ENCODE data around the gene ASAP2. TPM values are rescaled to one million over a fixed set of nuclear protein-coding genes. Genes with fewer than 3 reads are reported as not detected.

The ASAP2 gene
- total RNA-seq, 1 experiment from 2014 or later: 25.2 TPM

DNA sequence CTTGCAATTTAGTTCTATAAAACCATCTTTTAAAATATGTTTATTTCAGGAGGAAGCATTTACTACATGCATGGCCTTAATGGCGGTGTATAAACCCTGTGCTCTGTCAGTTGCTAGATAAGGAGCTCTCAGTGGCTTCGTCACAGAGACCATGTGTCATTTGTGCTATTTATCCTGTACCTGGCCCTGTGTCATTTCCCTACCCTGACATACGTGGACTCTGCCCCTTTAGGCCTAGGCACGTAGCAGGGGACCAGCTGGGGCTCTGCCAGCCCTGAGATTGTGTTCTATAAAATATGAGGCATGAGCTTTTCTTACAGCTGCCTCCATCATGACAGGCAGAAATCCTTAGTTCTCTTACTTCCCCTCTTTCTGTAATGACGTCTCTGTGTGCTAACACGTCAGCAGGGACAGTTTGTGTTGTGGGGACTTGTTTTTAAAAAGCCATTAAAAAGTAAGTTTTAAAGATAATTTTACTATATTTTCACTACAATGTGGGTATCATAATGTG, 128.8 kb downstream of the ASAP2 start:
- intact Hi-C loops (cut with micrococcal nuclease): no loop called here
- ATAC-seq (no peak), DNase-seq (no peak)
- Histone ChIP-seq H3K4me1 (ENCODE audit: insufficient read depth, low read length) (peaks cover 55% of the 10 kb centered on the region), H3K9ac (ENCODE audit: low read length) (no peak overlapping the region), H3K9me2 (replicated peaks; ENCODE audit: low read length) (no peaks in the 10 kb centered on the region), H3K27ac (ENCODE audit: low read length) (no peak overlapping the region), H3F3A (ENCODE audit: low read length, unreplicated experiment) (peaks cover 3% of the 10 kb centered on the region), H3K27me3 (ENCODE audit: low read length) (no peaks in the 10 kb centered on the region), H3K4me3 (ENCODE audit: low read length) (no peak overlapping the region), H4K20me1 (ENCODE audit: low read length) (no peaks in the 10 kb centered on the region), H3K79me2 (ENCODE audit: low read length) (peaks cover 24% of the 10 kb centered on the region), H3K36me3 (ENCODE audit: low read depth, low read length) (peaks cover 25% of the 10 kb centered on the region), H3K4me2 (ENCODE audit: low read length) (no peak overlapping the region), H2AFZ (ENCODE audit: low read length) (no peak overlapping the region), H3K9me3 (ENCODE audit: low read length) (no peaks in the 10 kb centered on the region)
- ChIA-PET CTCF (no interaction called here), POLR2A (ENCODE audit: unreplicated experiment) (no interaction called here)
- BruUV-seq (replicated peaks): no TSS peak
- TF ChIP-seq EZH2phosphoT487 (IDR thresholded peaks at IDR 0.05; ENCODE audit: borderline replicate concordance, low read length) (no peak), EZH2 (IDR thresholded peaks at IDR 0.05; ENCODE audit: low read length, unreplicated experiment) (no peak)
- TF ChIP-seq, protein P1, sequence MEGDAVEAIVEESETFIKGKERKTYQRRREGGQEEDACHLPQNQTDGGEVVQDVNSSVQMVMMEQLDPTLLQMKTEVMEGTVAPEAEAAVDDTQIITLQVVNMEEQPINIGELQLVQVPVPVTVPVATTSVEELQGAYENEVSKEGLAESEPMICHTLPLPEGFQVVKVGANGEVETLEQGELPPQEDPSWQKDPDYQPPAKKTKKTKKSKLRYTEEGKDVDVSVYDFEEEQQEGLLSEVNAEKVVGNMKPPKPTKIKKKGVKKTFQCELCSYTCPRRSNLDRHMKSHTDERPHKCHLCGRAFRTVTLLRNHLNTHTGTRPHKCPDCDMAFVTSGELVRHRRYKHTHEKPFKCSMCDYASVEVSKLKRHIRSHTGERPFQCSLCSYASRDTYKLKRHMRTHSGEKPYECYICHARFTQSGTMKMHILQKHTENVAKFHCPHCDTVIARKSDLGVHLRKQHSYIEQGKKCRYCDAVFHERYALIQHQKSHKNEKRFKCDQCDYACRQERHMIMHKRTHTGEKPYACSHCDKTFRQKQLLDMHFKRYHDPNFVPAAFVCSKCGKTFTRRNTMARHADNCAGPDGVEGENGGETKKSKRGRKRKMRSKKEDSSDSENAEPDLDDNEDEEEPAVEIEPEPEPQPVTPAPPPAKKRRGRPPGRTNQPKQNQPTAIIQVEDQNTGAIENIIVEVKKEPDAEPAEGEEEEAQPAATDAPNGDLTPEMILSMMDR (conservative IDR thresholded peaks at IDR 0.05; ENCODE audit: low read depth, low read length): no peak

- TF ChIP-seq, protein P1 (conservative IDR thresholded peaks at IDR 0.05; ENCODE audit: low read depth, low read length): no peak
- no peak for TF ChIP-seq EZH2 (IDR thresholded peaks at IDR 0.05; ENCODE audit: low read length, unreplicated experiment)
- TF ChIP-seq EZH2phosphoT487 (IDR thresholded peaks at IDR 0.05; ENCODE audit: borderline replicate concordance, low read length): no peak
- Histone ChIP-seq H3K79me2 (ENCODE audit: low read length) (peaks cover 24% of the 10 kb centered on the region), H3K9me3 (ENCODE audit: low read length) (no peaks in the 10 kb centered on the region), H3K4me1 (ENCODE audit: insufficient read depth, low read length) (peaks cover 59% of the 10 kb centered on the region), H3K27ac (ENCODE audit: low read length) (peak overlapping the region; percentile 54), H3K9ac (ENCODE audit: low read length) (no peak overlapping the region), H3K4me3 (ENCODE audit: low read length) (no peak overlapping the region), H3K27me3 (ENCODE audit: low read length) (no peaks in the 10 kb centered on the region), H4K20me1 (ENCODE audit: low read length) (no peaks in the 10 kb centered on the region), H3F3A (ENCODE audit: low read length, unreplicated experiment) (peaks cover 5% of the 10 kb centered on the region), H3K36me3 (ENCODE audit: low read depth, low read length) (peaks cover 31% of the 10 kb centered on the region), H3K4me2 (ENCODE audit: low read length) (peak overlapping the region; percentile 46), H2AFZ (ENCODE audit: low read length) (no peak overlapping the region), H3K9me2 (replicated peaks; ENCODE audit: low read length) (no peaks in the 10 kb centered on the region)
- intact Hi-C loops (cut with micrococcal nuclease): no loop called here
- no TSS peak for BruUV-seq (replicated peaks)
- CTCF ChIA-PET: no interaction called here
- DNase-seq (no peak), ATAC-seq (no peak)
- POLR2A ChIA-PET (ENCODE audit: unreplicated experiment): no interaction called here
Measured at GRCh38 chr2:9336241-9336575, 129.6 kb downstream of the ASAP2 start.

- Histone ChIP-seq H3K9me3 (ENCODE audit: low read length) (no peaks in the 10 kb centered on the region), H3K27me3 (ENCODE audit: low read length) (no peaks in the 10 kb centered on the region), H3F3A (ENCODE audit: low read length, unreplicated experiment) (peaks cover 5% of the 10 kb centered on the region), H3K36me3 (ENCODE audit: low read depth, low read length) (peaks cover 36% of the 10 kb centered on the region), H3K4me3 (ENCODE audit: low read length) (no peak overlapping the region), H3K27ac (ENCODE audit: low read length) (peak overlapping the region; percentile 54), H3K4me2 (ENCODE audit: low read length) (peak overlapping the region; percentile 46), H2AFZ (ENCODE audit: low read length) (no peak overlapping the region), H3K9me2 (replicated peaks; ENCODE audit: low read length) (no peaks in the 10 kb centered on the region), H4K20me1 (ENCODE audit: low read length) (no peaks in the 10 kb centered on the region), H3K4me1 (ENCODE audit: insufficient read depth, low read length) (peaks cover 59% of the 10 kb centered on the region), H3K79me2 (ENCODE audit: low read length) (peaks cover 24% of the 10 kb centered on the region), H3K9ac (ENCODE audit: low read length) (no peak overlapping the region)
- ChIA-PET POLR2A (ENCODE audit: unreplicated experiment) (no interaction called here), CTCF (no interaction called here)
- no TSS peak for BruUV-seq (replicated peaks)
- TF ChIP-seq, protein P1 (conservative IDR thresholded peaks at IDR 0.05; ENCODE audit: low read depth, low read length): no peak
- no peak for TF ChIP-seq EZH2phosphoT487 (IDR thresholded peaks at IDR 0.05; ENCODE audit: borderline replicate concordance, low read length)
- TF ChIP-seq EZH2 (IDR thresholded peaks at IDR 0.05; ENCODE audit: low read length, unreplicated experiment): no peak
- intact Hi-C loops (cut with micrococcal nuclease): no loop called here
- ATAC-seq (peak; percentile 61), DNase-seq (peak; percentile 98)
Measured at GRCh38 chr2:9336576-9337314, 130.1 kb downstream of the ASAP2 start.
